SK-N-SH treated with all-trans-retinoic acid at 6 μM for 48 hours (cell line): ENCODE measurements around the gene NAA30.

Source experiments
- ARNTL ChIP-seq: fragments of 450-650 bp; formaldehyde crosslinking; IDR thresholded peaks from 2 replicates; pipeline ENCODE4 v1.5.0; 2020; ENCODE audit warnings: low read depth, mild to moderate bottlenecking, moderate library complexity, borderline replicate concordance
- BACH2 ChIP-seq: fragments of 250-450 bp; sonication (Bioruptor Pico); IDR thresholded peaks from 2 replicates; pipeline ENCODE4 v1.9.0; 2021; ENCODE audit warnings: mild to moderate bottlenecking, borderline replicate concordance
- ESRRG ChIP-seq: fragments of 250-450 bp; sonication (Bioruptor Pico); IDR thresholded peaks from 2 replicates; pipeline ENCODE4 v1.6.1; 2021; ENCODE audit warnings: mild to moderate bottlenecking
- TOX ChIP-seq: fragments of 250-450 bp; sonication (Bioruptor Pico); IDR thresholded peaks from 2 replicates; pipeline ENCODE4 v1.8.0; 2021; ENCODE audit warnings: mild to moderate bottlenecking, moderate library complexity, borderline replicate concordance
- ZC3H10 ChIP-seq: fragments of 250-450 bp; sonication (Bioruptor Pico); IDR thresholded peaks from 2 replicates; pipeline ENCODE4 v1.5.1; 2021; ENCODE audit warnings: mild to moderate bottlenecking, moderate library complexity
- ZFP30 ChIP-seq: fragments of 450-650 bp; formaldehyde crosslinking; IDR thresholded peaks from 2 replicates; pipeline ENCODE4 v1.5.0; 2022; ENCODE audit warnings: mild to moderate bottlenecking, moderate library complexity
- TF ChIP-seq, protein P1 (sequence below): fragments of 250-450 bp; sonication (Bioruptor Pico); IDR thresholded peaks from 2 replicates; pipeline ENCODE4 v1.5.0; 2020; ENCODE audit warnings: mild to moderate bottlenecking, moderate library complexity
- TF ChIP-seq, protein P2 (sequence below): fragments of 250-450 bp; sonication (Bioruptor Pico); IDR thresholded peaks from 2 replicates; pipeline ENCODE4 v1.8.0; 2020; ENCODE audit warnings: mild to moderate bottlenecking, moderate library complexity, borderline replicate concordance

DNA sequence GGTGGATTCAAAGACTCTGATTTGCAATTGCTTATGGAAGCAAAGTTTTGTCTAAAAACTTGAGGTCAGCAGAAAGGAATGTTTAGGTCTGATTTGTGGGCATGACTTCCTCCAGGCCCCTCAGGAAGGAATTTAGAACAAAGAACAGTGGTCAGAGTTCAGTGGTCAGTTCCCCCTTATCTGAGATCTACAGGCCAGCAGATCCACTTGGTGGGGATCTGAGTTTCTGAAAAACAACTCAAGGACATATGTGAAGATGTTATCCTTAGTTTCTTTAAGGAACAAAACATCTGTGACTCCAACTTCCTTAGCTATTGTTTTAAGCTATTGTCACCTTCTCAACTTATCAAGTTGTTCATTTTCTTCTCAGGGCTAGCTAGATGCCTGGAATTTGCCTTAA lies 28.0 kb upstream of the NAA30 start:
- TF ChIP-seq ZFP30 (no peak), ESRRG (CRISPR knock-in tag) (no peak), TOX (no peak), ZC3H10 (CRISPR knock-in tag) (no peak), BACH2 (CRISPR knock-in tag) (no peak), ARNTL (CRISPR knock-in tag) (no peak)
- TF ChIP-seq, protein P1, sequence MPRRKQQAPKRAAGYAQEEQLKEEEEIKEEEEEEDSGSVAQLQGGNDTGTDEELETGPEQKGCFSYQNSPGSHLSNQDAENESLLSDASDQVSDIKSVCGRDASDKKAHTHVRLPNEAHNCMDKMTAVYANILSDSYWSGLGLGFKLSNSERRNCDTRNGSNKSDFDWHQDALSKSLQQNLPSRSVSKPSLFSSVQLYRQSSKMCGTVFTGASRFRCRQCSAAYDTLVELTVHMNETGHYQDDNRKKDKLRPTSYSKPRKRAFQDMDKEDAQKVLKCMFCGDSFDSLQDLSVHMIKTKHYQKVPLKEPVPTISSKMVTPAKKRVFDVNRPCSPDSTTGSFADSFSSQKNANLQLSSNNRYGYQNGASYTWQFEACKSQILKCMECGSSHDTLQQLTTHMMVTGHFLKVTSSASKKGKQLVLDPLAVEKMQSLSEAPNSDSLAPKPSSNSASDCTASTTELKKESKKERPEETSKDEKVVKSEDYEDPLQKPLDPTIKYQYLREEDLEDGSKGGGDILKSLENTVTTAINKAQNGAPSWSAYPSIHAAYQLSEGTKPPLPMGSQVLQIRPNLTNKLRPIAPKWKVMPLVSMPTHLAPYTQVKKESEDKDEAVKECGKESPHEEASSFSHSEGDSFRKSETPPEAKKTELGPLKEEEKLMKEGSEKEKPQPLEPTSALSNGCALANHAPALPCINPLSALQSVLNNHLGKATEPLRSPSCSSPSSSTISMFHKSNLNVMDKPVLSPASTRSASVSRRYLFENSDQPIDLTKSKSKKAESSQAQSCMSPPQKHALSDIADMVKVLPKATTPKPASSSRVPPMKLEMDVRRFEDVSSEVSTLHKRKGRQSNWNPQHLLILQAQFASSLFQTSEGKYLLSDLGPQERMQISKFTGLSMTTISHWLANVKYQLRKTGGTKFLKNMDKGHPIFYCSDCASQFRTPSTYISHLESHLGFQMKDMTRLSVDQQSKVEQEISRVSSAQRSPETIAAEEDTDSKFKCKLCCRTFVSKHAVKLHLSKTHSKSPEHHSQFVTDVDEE (CRISPR knock-in tag), result no peak
- TF ChIP-seq, protein P2, sequence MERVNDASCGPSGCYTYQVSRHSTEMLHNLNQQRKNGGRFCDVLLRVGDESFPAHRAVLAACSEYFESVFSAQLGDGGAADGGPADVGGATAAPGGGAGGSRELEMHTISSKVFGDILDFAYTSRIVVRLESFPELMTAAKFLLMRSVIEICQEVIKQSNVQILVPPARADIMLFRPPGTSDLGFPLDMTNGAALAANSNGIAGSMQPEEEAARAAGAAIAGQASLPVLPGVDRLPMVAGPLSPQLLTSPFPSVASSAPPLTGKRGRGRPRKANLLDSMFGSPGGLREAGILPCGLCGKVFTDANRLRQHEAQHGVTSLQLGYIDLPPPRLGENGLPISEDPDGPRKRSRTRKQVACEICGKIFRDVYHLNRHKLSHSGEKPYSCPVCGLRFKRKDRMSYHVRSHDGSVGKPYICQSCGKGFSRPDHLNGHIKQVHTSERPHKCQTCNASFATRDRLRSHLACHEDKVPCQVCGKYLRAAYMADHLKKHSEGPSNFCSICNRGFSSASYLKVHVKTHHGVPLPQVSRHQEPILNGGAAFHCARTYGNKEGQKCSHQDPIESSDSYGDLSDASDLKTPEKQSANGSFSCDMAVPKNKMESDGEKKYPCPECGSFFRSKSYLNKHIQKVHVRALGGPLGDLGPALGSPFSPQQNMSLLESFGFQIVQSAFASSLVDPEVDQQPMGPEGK (CRISPR knock-in tag), result no peak
